ENCODE results near the gene B4GAT1.
A peak's percentile ranks its signal among the peaks of the same experiment; 100 is the strongest.
"Not testable (repeated sequence)": the region's sequence is repeated elsewhere in the genome, so short reads cannot be mapped to it uniquely, and the experiment has no call there.

Gene B4GAT1

GRCh38 chr11:66347425-66348276, at the start of gene B4GAT1:
B4GAT1 (minus strand) TSS chr11:66347629; CDS start chr11:66347545, 84 bp downstream.
- DNase-seq = peak; percentile 86 to 90

GRCh38 chr11:66393954-66394353, 46.5 kb upstream of the B4GAT1 start:
- no peak for DNase-seq

- DNase-seq = no peak
Measured at GRCh38 chr11:66391322-66391721, 43.9 kb upstream of the B4GAT1 start.

GRCh38 chr11:66388780-66389386, 41.5 kb upstream of the B4GAT1 start:
- peak; percentile 71 to 79 for DNase-seq

- peak; percentile 81 to 84 for DNase-seq
Measured at GRCh38 chr11:66386171-66387069, 39.0 kb upstream of the B4GAT1 start.

GRCh38 chr11:66384316-66384715, 36.9 kb upstream of the B4GAT1 start:
- DNase-seq = not testable (repeated sequence)

- not testable (repeated sequence) for DNase-seq
Measured at GRCh38 chr11:66380264-66380663, 32.8 kb upstream of the B4GAT1 start.

GRCh38 chr11:66373690-66374287, 26.4 kb upstream of the B4GAT1 start:
- DNase-seq = not testable (repeated sequence)

- DNase-seq = no peak
Measured at GRCh38 chr11:66373265-66373664, 25.8 kb upstream of the B4GAT1 start.

- peak; percentile 79 to 83 for DNase-seq
Measured at GRCh38 chr11:66371627-66372415, 24.4 kb upstream of the B4GAT1 start, which contains the start of gene SLC29A2. SLC29A2 (minus strand) TSS chr11:66371760; CDS start chr11:66371591, 169 bp downstream.

- DNase-seq = no peak
Measured at GRCh38 chr11:66369073-66369894, 21.9 kb upstream of the B4GAT1 start.

GRCh38 chr11:66368484-66368883, 21.1 kb upstream of the B4GAT1 start:
- DNase-seq = no peak

- no peak for DNase-seq
Measured at GRCh38 chr11:66367561-66368312, 20.3 kb upstream of the B4GAT1 start.

GRCh38 chr11:66366844-66367477, 19.5 kb upstream of the B4GAT1 start:
- DNase-seq = no peak

- DNase-seq = no peak
Measured at GRCh38 chr11:66365711-66366619, 18.5 kb upstream of the B4GAT1 start.

GRCh38 chr11:66365166-66365565, 17.7 kb upstream of the B4GAT1 start:
- no peak for DNase-seq

GRCh38 chr11:66363805-66364535, 16.5 kb upstream of the B4GAT1 start:
- DNase-seq = peak; percentile 47 to 70

GRCh38 chr11:66363187-66363601, 15.8 kb upstream of the B4GAT1 start:
- DNase-seq = no peak
